Mammary epithelial cell (primary cell): ENCODE results near the gene H6PD.

Source experiments
- EZH2 ChIP-seq: IDR thresholded peaks from 2 replicates; pipeline ENCODE4 v1.6.1; 2012; ENCODE audit warnings: low read length, inconsistent platforms, borderline replicate concordance
- TF ChIP-seq, protein P1 (sequence below), 2 donors: IDR thresholded peaks in 1 of 2; conservative IDR thresholded peaks in 1 of 2; 2 replicates each; pipeline ENCODE4 v1.5.1; 2011 to 2012; ENCODE audit warnings: inconsistent platforms in 2 of 2, low read length in 2 of 2, mild to moderate bottlenecking in 2 of 2, control low read depth in 1 of 2, low read depth in 1 of 2; ENCODE audit not compliant: insufficient read depth in 1 of 2; ENCODE audit errors: extremely low read depth in 1 of 2

DNA sequence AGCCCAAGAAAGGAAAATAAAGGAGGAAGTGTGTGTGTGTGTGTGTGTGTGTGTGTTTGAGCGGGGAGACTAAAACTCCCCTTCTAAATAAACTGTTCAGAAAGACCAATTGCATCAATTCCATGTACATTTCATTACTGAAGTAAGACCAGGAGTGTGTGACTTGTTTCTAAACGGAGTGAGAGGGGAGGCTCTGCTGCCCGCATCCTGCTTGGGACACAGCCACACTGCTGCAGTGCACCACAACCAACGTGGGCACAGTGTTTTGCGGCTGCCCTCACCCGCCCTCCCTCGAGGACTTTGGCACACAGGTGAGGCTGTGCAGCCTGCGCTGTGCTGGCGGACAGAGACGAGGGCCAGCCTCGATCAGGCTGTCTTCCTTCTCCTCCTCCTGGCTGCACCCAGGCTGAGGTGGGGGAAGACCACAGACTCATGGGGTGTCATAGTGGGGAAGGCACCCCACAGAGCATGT, 31.0 kb upstream of the H6PD start:
- TF ChIP-seq, protein P1, sequence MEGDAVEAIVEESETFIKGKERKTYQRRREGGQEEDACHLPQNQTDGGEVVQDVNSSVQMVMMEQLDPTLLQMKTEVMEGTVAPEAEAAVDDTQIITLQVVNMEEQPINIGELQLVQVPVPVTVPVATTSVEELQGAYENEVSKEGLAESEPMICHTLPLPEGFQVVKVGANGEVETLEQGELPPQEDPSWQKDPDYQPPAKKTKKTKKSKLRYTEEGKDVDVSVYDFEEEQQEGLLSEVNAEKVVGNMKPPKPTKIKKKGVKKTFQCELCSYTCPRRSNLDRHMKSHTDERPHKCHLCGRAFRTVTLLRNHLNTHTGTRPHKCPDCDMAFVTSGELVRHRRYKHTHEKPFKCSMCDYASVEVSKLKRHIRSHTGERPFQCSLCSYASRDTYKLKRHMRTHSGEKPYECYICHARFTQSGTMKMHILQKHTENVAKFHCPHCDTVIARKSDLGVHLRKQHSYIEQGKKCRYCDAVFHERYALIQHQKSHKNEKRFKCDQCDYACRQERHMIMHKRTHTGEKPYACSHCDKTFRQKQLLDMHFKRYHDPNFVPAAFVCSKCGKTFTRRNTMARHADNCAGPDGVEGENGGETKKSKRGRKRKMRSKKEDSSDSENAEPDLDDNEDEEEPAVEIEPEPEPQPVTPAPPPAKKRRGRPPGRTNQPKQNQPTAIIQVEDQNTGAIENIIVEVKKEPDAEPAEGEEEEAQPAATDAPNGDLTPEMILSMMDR (conservative IDR thresholded peaks at IDR 0.05 in 1 of 2, IDR thresholded peaks at IDR 0.05 in 1 of 2; ENCODE audit: extremely low read depth in 1 of 2, insufficient read depth in 1 of 2, low read depth in 1 of 2, low read length in 2 of 2) = no peak
- no peak for TF ChIP-seq EZH2
